GM23338 (cell line): Measurements from ENCODE around the gene PBOV1. TPM values are rescaled to one million over a fixed set of nuclear protein-coding genes. Genes with fewer than 3 reads are reported as not detected.

Experiments used
- ATAC-seq: fragments of 200-7000 bp; cut with Tn5 transposase; 3 replicates; pipeline ENCODE4 v1.9.1; 2020
- DNase-seq: peaks from one replicate; pipeline ENCODE4 v3.0.0-alpha.2; 2015; ENCODE audit warnings: low spot score
- H2AFZ ChIP-seq: fragments of 200-600 bp; sonication (generic); 2 replicates; pipeline ENCODE4 v1.8.0; 2016; ENCODE audit warnings: antibody characterized with exemption, mild to moderate bottlenecking, moderate library complexity
- H3F3A ChIP-seq: fragments of 200-600 bp; sonication (generic); replicated peaks from 2 replicates; pipeline ENCODE4 v1.8.0; 2017; ENCODE audit warnings: antibody characterized with exemption, mixed run types, low read depth
- H3K27ac ChIP-seq: fragments of 200-600 bp; sonication (generic); 2 replicates; pipeline ENCODE4 v1.6.1; 2016; ENCODE audit warnings: low read depth
- H3K27me3 ChIP-seq: fragments of 200-600 bp; sonication (generic); 2 replicates; pipeline ENCODE4 v1.8.0; 2016; ENCODE audit warnings: mild to moderate bottlenecking, mixed run types, moderate library complexity; ENCODE audit not compliant: insufficient read depth
- H3K36me3 ChIP-seq: fragments of 200-600 bp; sonication (generic); 2 replicates; pipeline ENCODE4 v1.8.0; 2016; ENCODE audit warnings: mild to moderate bottlenecking; ENCODE audit not compliant: insufficient read depth
- H3K4me1 ChIP-seq: fragments of 200-600 bp; sonication (generic); 2 replicates; pipeline ENCODE4 v1.8.0; 2016; ENCODE audit warnings: mild to moderate bottlenecking, moderate library complexity; ENCODE audit not compliant: insufficient read depth
- H3K4me2 ChIP-seq: fragments of 200-600 bp; sonication (generic); 2 replicates; pipeline ENCODE4 v1.7.1; 2017; ENCODE audit warnings: mixed run types
- H3K4me3 ChIP-seq: fragments of 200-600 bp; sonication (generic); 2 replicates; pipeline ENCODE4 v1.6.1; 2016; ENCODE audit warnings: mixed run types
- H3K79me2 ChIP-seq: fragments of 200-600 bp; sonication (generic); replicated peaks from 2 replicates; pipeline ENCODE4 v1.8.0; 2017; ENCODE audit warnings: mild to moderate bottlenecking; ENCODE audit not compliant: insufficient read depth
- H3K9me2 ChIP-seq: fragments of 200-600 bp; sonication (generic); 2 replicates; pipeline ENCODE4 v1.8.0; 2017; ENCODE audit not compliant: insufficient read depth
- H4K20me1 ChIP-seq: fragments of 200-600 bp; sonication (generic); replicated peaks from 2 replicates; pipeline ENCODE4 v1.8.0; 2017; ENCODE audit warnings: mild to moderate bottlenecking; ENCODE audit not compliant: insufficient read depth
- H3K27ac Mint-ChIP-seq: 2 replicates; pipeline ENCODE4 v1.8.0; 2020; ENCODE audit warnings: inconsistent platforms, mild to moderate bottlenecking, moderate library complexity, mixed read lengths
- H3K27me3 Mint-ChIP-seq: 3 replicates; pipeline ENCODE4 v1.8.0; 2022; ENCODE audit warnings: low read depth, mild to moderate bottlenecking, moderate library complexity, mixed read lengths, inconsistent platforms; ENCODE audit not compliant: insufficient read depth, poor library complexity
- H3K36me3 Mint-ChIP-seq: 3 replicates; pipeline ENCODE4 v1.8.0; 2021; ENCODE audit warnings: low read depth, mild to moderate bottlenecking, inconsistent platforms, moderate library complexity, mixed read lengths
- H3K4me1 Mint-ChIP-seq: 3 replicates; pipeline ENCODE4 v1.8.0; 2020; ENCODE audit warnings: mild to moderate bottlenecking, inconsistent platforms, mixed read lengths
- H3K4me3 Mint-ChIP-seq: 3 replicates; pipeline ENCODE4 v1.8.0; 2021; ENCODE audit warnings: moderate library complexity, mild to moderate bottlenecking, inconsistent platforms, mixed read lengths
- H3K9me3 Mint-ChIP-seq: 3 replicates; pipeline ENCODE4 v1.8.0; 2020; ENCODE audit warnings: moderate library complexity, mild to moderate bottlenecking, inconsistent platforms, mixed read lengths
- CREB1 ChIP-seq: fragments of 250-450 bp; sonication (Bioruptor Pico); IDR thresholded peaks from 2 replicates; pipeline ENCODE4 v1.5.0; 2020; ENCODE audit warnings: low read depth, mild to moderate bottlenecking, moderate library complexity
- NANOG ChIP-seq: IDR thresholded peaks from 2 replicates; pipeline ENCODE4 v1.6.1; 2016; ENCODE audit warnings: antibody characterized with exemption, borderline replicate concordance
- POLR2AphosphoS5 ChIP-seq: IDR thresholded peaks from 2 replicates; pipeline ENCODE4 v1.6.1; 2016; ENCODE audit warnings: antibody characterized with exemption, low read depth
- STAT1 ChIP-seq: IDR thresholded peaks from one replicate; pipeline ENCODE4 v1.6.1; 2016; ENCODE audit warnings: antibody characterized with exemption; ENCODE audit not compliant: unreplicated experiment
- ZNF114 ChIP-seq: fragments of 250-450 bp; sonication (Bioruptor Pico); IDR thresholded peaks from 2 replicates; pipeline ENCODE4 v1.5.0; 2020; ENCODE audit warnings: mild to moderate bottlenecking, moderate library complexity
- ZNF331 ChIP-seq: fragments of 250-450 bp; sonication (Bioruptor Pico); IDR thresholded peaks from 2 replicates; pipeline ENCODE4 v1.5.0; 2020; ENCODE audit warnings: low read depth, mild to moderate bottlenecking, moderate library complexity
- polyA plus RNA-seq: library from polyadenylated mRNA; unstranded; fragments of >200 nt; fragmentation: Nextera tagmentation; extraction: Ambion mirVana; gene quantifications from 2 replicates; pipeline ENCODE4 v1.2.1, GENCODE V29; 2016
- total RNA-seq: library from RNA; depleted of rRNA; stranded (reverse); fragments of >200 nt; shearing (Covaris generic); gene quantifications from 2 replicates; pipeline ENCODE4 v1.2.3, GENCODE V29; 2014
- TF ChIP-seq, protein P1 (sequence below), 2 experiments: fragments of 200-600 bp in 1 of 2; sonication (generic) in 1 of 2; conservative IDR thresholded peaks; 2 replicates each; pipeline versions ENCODE4 v1.5.1 to v1.6.1; 2016 to 2017; ENCODE audit warnings: antibody characterized with exemption in 2 of 2, low read depth in 2 of 2, mild to moderate bottlenecking in 2 of 2, moderate library complexity in 1 of 2
- TF ChIP-seq, protein P2 (sequence below): fragments of 250-450 bp; sonication (Bioruptor Pico); IDR thresholded peaks from 2 replicates; pipeline ENCODE4 v1.5.0; 2020; ENCODE audit warnings: mild to moderate bottlenecking, moderate library complexity
- TF ChIP-seq, protein P3 (sequence below): IDR thresholded peaks from 2 replicates; pipeline ENCODE4 v1.6.1; 2016; ENCODE audit warnings: antibody characterized with exemption

The PBOV1 gene
- total and polyA plus RNA-seq, 2 experiments from 2014 or later = not detected

DNA sequence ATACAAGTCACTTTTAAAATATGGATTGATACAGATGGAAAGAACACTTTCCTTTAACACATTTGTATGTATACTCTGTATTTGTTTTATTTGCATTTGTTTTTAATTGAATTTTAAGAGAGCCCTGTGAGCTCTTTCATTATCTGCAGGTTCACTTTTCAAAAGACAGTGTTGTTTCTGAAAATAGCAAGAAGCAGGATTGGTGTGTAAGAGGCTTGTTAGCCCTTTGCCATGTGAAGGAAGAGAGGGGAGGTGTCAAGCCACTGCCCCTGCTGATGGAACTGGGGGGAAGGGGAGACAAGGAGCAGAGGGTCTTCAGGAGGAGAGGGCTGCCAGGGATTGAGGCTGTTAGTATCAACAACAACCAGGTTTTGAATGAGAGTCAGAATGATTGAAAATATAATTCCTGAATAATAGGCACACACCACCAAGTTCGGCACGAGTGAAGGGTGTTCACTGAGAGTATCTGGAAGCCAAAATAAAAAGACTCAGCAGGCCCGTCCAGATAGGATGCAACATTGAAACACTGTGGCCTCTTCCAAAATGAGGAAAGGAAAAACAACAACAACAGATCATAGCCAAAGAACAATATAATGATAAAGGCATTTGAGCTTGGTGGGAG lies 12.6 kb upstream of the PBOV1 start:
- no peaks in the 10 kb centered on the region for H3K4me1 ChIP-seq

More for the DNA sequence above, 12.6 kb upstream of the PBOV1 start:
- Histone ChIP-seq H3K27me3 (no peaks in the 10 kb centered on the region), H3K9me2 (no peaks in the 10 kb centered on the region), H3K36me3 (no peaks in the 10 kb centered on the region), H3K79me2 (no peaks in the 10 kb centered on the region), H2AFZ (no peak overlapping the region), H3K4me3 (no peak overlapping the region), H3F3A (no peaks in the 10 kb centered on the region), H3K27ac (no peak overlapping the region), H3K4me2 (no peak overlapping the region), H4K20me1 (no peaks in the 10 kb centered on the region)
- Mint-ChIP-seq H3K27me3 (no peaks in the 10 kb centered on the region), H3K4me3 (no peak overlapping the region), H3K9me3 (no peaks in the 10 kb centered on the region), H3K27ac (peak overlapping the region; percentile 1; the same call in 1 of the 2 replicates), H3K4me1 (peaks cover 28% of the 10 kb centered on the region), H3K36me3 (no peaks in the 10 kb centered on the region)
- ATAC-seq = no peak
- no peak for DNase-seq
- TF ChIP-seq, protein P1, sequence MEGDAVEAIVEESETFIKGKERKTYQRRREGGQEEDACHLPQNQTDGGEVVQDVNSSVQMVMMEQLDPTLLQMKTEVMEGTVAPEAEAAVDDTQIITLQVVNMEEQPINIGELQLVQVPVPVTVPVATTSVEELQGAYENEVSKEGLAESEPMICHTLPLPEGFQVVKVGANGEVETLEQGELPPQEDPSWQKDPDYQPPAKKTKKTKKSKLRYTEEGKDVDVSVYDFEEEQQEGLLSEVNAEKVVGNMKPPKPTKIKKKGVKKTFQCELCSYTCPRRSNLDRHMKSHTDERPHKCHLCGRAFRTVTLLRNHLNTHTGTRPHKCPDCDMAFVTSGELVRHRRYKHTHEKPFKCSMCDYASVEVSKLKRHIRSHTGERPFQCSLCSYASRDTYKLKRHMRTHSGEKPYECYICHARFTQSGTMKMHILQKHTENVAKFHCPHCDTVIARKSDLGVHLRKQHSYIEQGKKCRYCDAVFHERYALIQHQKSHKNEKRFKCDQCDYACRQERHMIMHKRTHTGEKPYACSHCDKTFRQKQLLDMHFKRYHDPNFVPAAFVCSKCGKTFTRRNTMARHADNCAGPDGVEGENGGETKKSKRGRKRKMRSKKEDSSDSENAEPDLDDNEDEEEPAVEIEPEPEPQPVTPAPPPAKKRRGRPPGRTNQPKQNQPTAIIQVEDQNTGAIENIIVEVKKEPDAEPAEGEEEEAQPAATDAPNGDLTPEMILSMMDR (conservative IDR thresholded peaks at IDR 0.05; ENCODE audit: low read depth in 2 of 2) = no peak
- TF ChIP-seq POLR2AphosphoS5 (no peak), NANOG (no peak), ZNF114 (no peak), ZNF331 (CRISPR knock-in tag) (no peak), STAT1 (no peak), CREB1 (CRISPR knock-in tag) (no peak)
- TF ChIP-seq, protein P2, sequence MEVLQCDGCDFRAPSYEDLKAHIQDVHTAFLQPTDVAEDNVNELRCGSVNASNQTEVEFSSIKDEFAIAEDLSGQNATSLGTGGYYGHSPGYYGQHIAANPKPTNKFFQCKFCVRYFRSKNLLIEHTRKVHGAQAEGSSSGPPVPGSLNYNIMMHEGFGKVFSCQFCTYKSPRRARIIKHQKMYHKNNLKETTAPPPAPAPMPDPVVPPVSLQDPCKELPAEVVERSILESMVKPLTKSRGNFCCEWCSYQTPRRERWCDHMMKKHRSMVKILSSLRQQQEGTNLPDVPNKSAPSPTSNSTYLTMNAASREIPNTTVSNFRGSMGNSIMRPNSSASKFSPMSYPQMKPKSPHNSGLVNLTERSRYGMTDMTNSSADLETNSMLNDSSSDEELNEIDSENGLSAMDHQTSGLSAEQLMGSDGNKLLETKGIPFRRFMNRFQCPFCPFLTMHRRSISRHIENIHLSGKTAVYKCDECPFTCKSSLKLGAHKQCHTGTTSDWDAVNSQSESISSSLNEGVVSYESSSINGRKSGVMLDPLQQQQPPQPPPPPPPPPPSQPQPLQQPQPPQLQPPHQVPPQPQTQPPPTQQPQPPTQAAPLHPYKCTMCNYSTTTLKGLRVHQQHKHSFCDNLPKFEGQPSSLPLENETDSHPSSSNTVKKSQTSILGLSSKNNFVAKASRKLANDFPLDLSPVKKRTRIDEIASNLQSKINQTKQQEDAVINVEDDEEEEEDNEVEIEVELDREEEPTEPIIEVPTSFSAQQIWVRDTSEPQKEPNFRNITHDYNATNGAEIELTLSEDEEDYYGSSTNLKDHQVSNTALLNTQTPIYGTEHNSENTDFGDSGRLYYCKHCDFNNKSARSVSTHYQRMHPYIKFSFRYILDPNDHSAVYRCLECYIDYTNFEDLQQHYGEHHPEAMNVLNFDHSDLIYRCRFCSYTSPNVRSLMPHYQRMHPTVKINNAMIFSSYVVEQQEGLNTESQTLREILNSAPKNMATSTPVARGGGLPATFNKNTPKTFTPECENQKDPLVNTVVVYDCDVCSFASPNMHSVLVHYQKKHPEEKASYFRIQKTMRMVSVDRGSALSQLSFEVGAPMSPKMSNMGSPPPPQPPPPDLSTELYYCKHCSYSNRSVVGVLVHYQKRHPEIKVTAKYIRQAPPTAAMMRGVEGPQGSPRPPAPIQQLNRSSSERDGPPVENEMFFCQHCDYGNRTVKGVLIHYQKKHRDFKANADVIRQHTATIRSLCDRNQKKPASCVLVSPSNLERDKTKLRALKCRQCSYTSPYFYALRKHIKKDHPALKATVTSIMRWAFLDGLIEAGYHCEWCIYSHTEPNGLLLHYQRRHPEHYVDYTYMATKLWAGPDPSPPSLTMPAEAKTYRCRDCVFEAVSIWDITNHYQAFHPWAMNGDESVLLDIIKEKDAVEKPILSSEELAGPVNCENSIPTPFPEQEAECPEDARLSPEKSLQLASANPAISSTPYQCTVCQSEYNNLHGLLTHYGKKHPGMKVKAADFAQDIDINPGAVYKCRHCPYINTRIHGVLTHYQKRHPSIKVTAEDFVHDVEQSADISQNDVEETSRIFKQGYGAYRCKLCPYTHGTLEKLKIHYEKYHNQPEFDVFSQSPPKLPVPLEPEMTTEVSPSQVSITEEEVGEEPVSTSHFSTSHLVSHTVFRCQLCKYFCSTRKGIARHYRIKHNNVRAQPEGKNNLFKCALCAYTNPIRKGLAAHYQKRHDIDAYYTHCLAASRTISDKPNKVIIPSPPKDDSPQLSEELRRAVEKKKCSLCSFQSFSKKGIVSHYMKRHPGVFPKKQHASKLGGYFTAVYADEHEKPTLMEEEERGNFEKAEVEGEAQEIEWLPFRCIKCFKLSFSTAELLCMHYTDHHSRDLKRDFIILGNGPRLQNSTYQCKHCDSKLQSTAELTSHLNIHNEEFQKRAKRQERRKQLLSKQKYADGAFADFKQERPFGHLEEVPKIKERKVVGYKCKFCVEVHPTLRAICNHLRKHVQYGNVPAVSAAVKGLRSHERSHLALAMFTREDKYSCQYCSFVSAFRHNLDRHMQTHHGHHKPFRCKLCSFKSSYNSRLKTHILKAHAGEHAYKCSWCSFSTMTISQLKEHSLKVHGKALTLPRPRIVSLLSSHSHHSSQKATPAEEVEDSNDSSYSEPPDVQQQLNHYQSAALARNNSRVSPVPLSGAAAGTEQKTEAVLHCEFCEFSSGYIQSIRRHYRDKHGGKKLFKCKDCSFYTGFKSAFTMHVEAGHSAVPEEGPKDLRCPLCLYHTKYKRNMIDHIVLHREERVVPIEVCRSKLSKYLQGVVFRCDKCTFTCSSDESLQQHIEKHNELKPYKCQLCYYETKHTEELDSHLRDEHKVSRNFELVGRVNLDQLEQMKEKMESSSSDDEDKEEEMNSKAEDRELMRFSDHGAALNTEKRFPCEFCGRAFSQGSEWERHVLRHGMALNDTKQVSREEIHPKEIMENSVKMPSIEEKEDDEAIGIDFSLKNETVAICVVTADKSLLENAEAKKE (CRISPR knock-in tag) = no peak
- TF ChIP-seq, protein P3, sequence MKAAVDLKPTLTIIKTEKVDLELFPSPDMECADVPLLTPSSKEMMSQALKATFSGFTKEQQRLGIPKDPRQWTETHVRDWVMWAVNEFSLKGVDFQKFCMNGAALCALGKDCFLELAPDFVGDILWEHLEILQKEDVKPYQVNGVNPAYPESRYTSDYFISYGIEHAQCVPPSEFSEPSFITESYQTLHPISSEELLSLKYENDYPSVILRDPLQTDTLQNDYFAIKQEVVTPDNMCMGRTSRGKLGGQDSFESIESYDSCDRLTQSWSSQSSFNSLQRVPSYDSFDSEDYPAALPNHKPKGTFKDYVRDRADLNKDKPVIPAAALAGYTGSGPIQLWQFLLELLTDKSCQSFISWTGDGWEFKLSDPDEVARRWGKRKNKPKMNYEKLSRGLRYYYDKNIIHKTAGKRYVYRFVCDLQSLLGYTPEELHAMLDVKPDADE = no peak
